Endothelial cell of umbilical vein (primary cell): ENCODE results near the gene MTG1. TPM values are rescaled to one million over a fixed set of nuclear protein-coding genes. Genes with fewer than 3 reads are reported as not detected.
"Not testable (repeated sequence)": the region's sequence is repeated elsewhere in the genome, so short reads cannot be mapped to it uniquely, and the experiment has no call there.

ENCODE experiments used
- BruUV-seq: library from RNA; stranded (reverse); fragments of 400-500 nt; replicated peaks from 2 replicates; lab custom pipeline; 2021; lab: Mats Ljungman, UMichigan
- CTCF ChIA-PET: fragments of 300-600, 350-600 bp; sonication (Branson Sonifier 250); formaldehyde crosslinking; loops from one replicate; lab custom pipeline; 2021; ENCODE audit warnings: antibody characterized with exemption, inconsistent platforms; lab: Charles Lee
- POLR2A ChIA-PET: fragments of 300-600, 350-600 bp; sonication (Branson Sonifier 250); formaldehyde crosslinking; loops from one replicate; lab custom pipeline; 2021; ENCODE audit warnings: antibody characterized with exemption, inconsistent platforms; lab: Charles Lee
- DNase-seq: peaks from one replicate; pipeline ENCODE4 v3.0.0-alpha.2; 2011; ENCODE audit warnings: low read depth, low spot score
- FAIRE-seq: peaks from 2 replicates; lab custom pipeline; 2011; peaks lifted over from hg19 to GRCh38; lab: Jason Lieb, UNC
- H2AFZ ChIP-seq: 2 replicates; pipeline ENCODE4 v1.6.0; 2012; ENCODE audit warnings: low read depth, low read length, control low read depth, inconsistent platforms
- H3K27ac ChIP-seq: 2 replicates; pipeline ENCODE4 v1.5.1; 2011; ENCODE audit warnings: low read depth, mild to moderate bottlenecking, control low read depth, low read length, moderate library complexity; ENCODE audit not compliant: insufficient read depth
- H3K27me3 ChIP-seq, 2 experiments: 2 replicates each; pipeline versions ENCODE4 v1.6.0 to v1.6.1; 2011; ENCODE audit warnings: low read length in 2 of 2, mixed read lengths in 1 of 2; ENCODE audit not compliant: control insufficient read depth in 2 of 2, insufficient read depth in 2 of 2
- H3K36me3 ChIP-seq, 2 experiments: 2 replicates in 1 of 2; 3 replicates in 1 of 2; pipeline ENCODE4 v1.5.1; 2011; ENCODE audit warnings: low read length in 2 of 2, mild to moderate bottlenecking in 1 of 2, moderate library complexity in 1 of 2; ENCODE audit not compliant: control insufficient read depth in 2 of 2, insufficient read depth in 2 of 2; ENCODE audit errors: extremely low read depth in 1 of 2
- H3K4me1 ChIP-seq: 3 replicates; pipeline ENCODE4 v1.5.1; 2011; ENCODE audit warnings: mild to moderate bottlenecking, low read length; ENCODE audit not compliant: control insufficient read depth, insufficient read depth; ENCODE audit errors: extremely low read depth
- H3K4me2 ChIP-seq: 2 replicates; pipeline ENCODE4 v1.6.1; 2011; ENCODE audit warnings: low read length, control low read depth, mixed read lengths; ENCODE audit not compliant: insufficient read depth
- H3K4me3 ChIP-seq, 3 experiments: fragments of 200-600 bp in 1 of 3; sonication (generic), shearing (Covaris generic) in 1 of 3; replicated peaks in 1 of 3; 2 replicates each; pipeline ENCODE4 v1.5.1; 2011 to 2016; ENCODE audit warnings: control low read depth in 3 of 3, low read length in 3 of 3, mild to moderate bottlenecking in 2 of 3, inconsistent platforms in 1 of 3, low read depth in 1 of 3, moderate library complexity in 1 of 3; ENCODE audit not compliant: insufficient read depth in 1 of 3
- H3K79me2 ChIP-seq: 2 replicates; pipeline ENCODE4 v1.6.0; 2012; ENCODE audit warnings: low read length, inconsistent platforms; ENCODE audit not compliant: control insufficient read depth, insufficient read depth
- H3K9ac ChIP-seq: replicated peaks from 2 replicates; pipeline ENCODE3; 2011; ENCODE audit warnings: low read length, control low read depth; ENCODE audit not compliant: insufficient read depth; ENCODE audit errors: extremely low read depth
- H3K9me1 ChIP-seq: replicated peaks from 3 replicates; pipeline ENCODE4 v1.6.0; 2011; ENCODE audit warnings: mild to moderate bottlenecking, low read length; ENCODE audit not compliant: control insufficient read depth, insufficient read depth; ENCODE audit errors: extremely low read depth
- H3K9me3 ChIP-seq: replicated peaks from 2 replicates; pipeline ENCODE4 v1.5.1; 2012; ENCODE audit warnings: low read length, inconsistent platforms; ENCODE audit not compliant: control insufficient read depth, insufficient read depth
- H4K20me1 ChIP-seq: replicated peaks from 2 replicates; pipeline ENCODE3; 2011; ENCODE audit warnings: mild to moderate bottlenecking, low read length; ENCODE audit not compliant: control insufficient read depth, insufficient read depth; ENCODE audit errors: extremely low read depth
- CTCF ChIP-seq, 2 donors: IDR thresholded peaks; 1 replicate in 1 of 2; 2 replicates in 1 of 2; pipeline ENCODE4 v1.5.1; 2011; ENCODE audit warnings: low read length in 2 of 2, mild to moderate bottlenecking in 2 of 2, moderate library complexity in 2 of 2, control low read depth in 1 of 2, inconsistent platforms in 1 of 2, low read depth in 1 of 2; ENCODE audit not compliant: insufficient read depth in 1 of 2; ENCODE audit errors: extremely low read depth in 1 of 2
- EZH2 ChIP-seq: IDR thresholded peaks from 2 replicates; pipeline ENCODE4 v1.6.1; 2012; ENCODE audit warnings: borderline replicate concordance, low read depth, mild to moderate bottlenecking, moderate library complexity, low read length, inconsistent platforms; ENCODE audit not compliant: severe bottlenecking
- FOS ChIP-seq: IDR thresholded peaks from 2 replicates; pipeline ENCODE4 v1.6.1; 2011; ENCODE audit warnings: mild to moderate bottlenecking, low read length, moderate library complexity, borderline replicate concordance; ENCODE audit not compliant: insufficient read depth
- GATA2 ChIP-seq: IDR thresholded peaks from 2 replicates; pipeline ENCODE4 v1.7.0; 2011; ENCODE audit warnings: low read depth, mild to moderate bottlenecking, moderate library complexity, mixed read lengths, low read length; ENCODE audit not compliant: insufficient read length, insufficient read depth
- JUN ChIP-seq: IDR thresholded peaks from 2 replicates; pipeline ENCODE4 v1.6.1; 2011; ENCODE audit warnings: borderline replicate concordance, low read depth; ENCODE audit not compliant: insufficient read length, insufficient read depth
- MAX ChIP-seq: IDR thresholded peaks from 2 replicates; pipeline ENCODE4 v1.6.1; 2011; ENCODE audit not compliant: insufficient read depth, insufficient read length
- MYC ChIP-seq: IDR thresholded peaks from one replicate; pipeline ENCODE4 v1.6.1; 2011; ENCODE audit warnings: mild to moderate bottlenecking, low read depth, low read length
- POLR2A ChIP-seq: IDR thresholded peaks from 2 replicates; pipeline ENCODE4 v1.6.1; 2012; ENCODE audit warnings: low read depth, mild to moderate bottlenecking, control low read depth, low read length
- POLR2AphosphoS5 ChIP-seq: IDR thresholded peaks from 2 replicates; pipeline ENCODE4 v1.6.1; 2012; ENCODE audit warnings: low read depth, mild to moderate bottlenecking, control low read depth, low read length, moderate library complexity; ENCODE audit not compliant: insufficient read depth
- dilution Hi-C: fragments of 300-500 bp; cut with MboI; formaldehyde crosslinking; loops from one replicate; pipeline ENCODE4 v1.15.0; 2019; ENCODE audit warnings: low sequenced_read_pairs; ENCODE audit not compliant: extremely low pct_ligation_motif_present
- intact Hi-C: fragments of 100-400 bp; cut with micrococcal nuclease; formaldehyde crosslinking; loops from one replicate; pipeline ENCODE4 v1.10.0; 2022
- polyA plus RNA-seq, 4 experiments: library from polyadenylated mRNA; depleted of rRNA in 3 of 4; stranded (reverse) in 3 of 4; unstranded in 1 of 4; fragments of >200 nt; gene quantifications; 2 replicates each; pipeline versions ENCODE4 v1.2.1 to v1.2.3, GENCODE V29; 2011 to 2012; ENCODE audit warnings: missing spikeins in 1 of 4
- total RNA-seq: library from RNA; stranded (reverse); gene quantifications from 2 replicates; pipeline ENCODE4 v1.2.3, GENCODE V29; 2021

Gene MTG1
- total and polyA plus RNA-seq, 2 donors (not counting 3 experiments of a cell fraction or from before 2014, with no cell fraction given) = 66.5 to 91.6 TPM

GRCh38 chr10:133375357-133376115, 18.4 kb upstream of the MTG1 start:
- dilution Hi-C loops = no loop called here
- BruUV-seq = no TSS peak
- no peak for FAIRE-seq

GRCh38 chr10:133376183-133376582, 17.8 kb upstream of the MTG1 start:
- CTCF ChIA-PET, H4K20me1 ChIP-seq, H2AFZ ChIP-seq, H3K27ac ChIP-seq, H3K4me2 ChIP-seq, intact Hi-C loops, BruUV-seq, H3K27me3 ChIP-seq, H3K9ac ChIP-seq, POLR2A ChIA-PET, H3K79me2 ChIP-seq, FAIRE-seq, dilution Hi-C loops, H3K9me1 ChIP-seq, H3K9me3 ChIP-seq, H3K4me3 ChIP-seq, DNase-seq, H3K36me3 ChIP-seq: not testable (repeated sequence)
- peaks cover 14% of the 10 kb centered on the region for H3K4me1 ChIP-seq

More at GRCh38 chr10:133375357-133376115, 18.4 kb upstream of the MTG1 start:
- no peak for DNase-seq
- H3K4me3 ChIP-seq = no peak overlapping the region
- H2AFZ ChIP-seq = no peak overlapping the region
- peaks cover 14% of the 10 kb centered on the region for H3K4me1 ChIP-seq
- H3K36me3 ChIP-seq = no peaks in the 10 kb centered on the region
- CTCF ChIA-PET = no interaction called here
- intact Hi-C loops = no loop called here
- H3K9me1 ChIP-seq = no peaks in the 10 kb centered on the region
- no peak overlapping the region for H3K4me2 ChIP-seq
- no peaks in the 10 kb centered on the region for H4K20me1 ChIP-seq
- no peak overlapping the region for H3K27ac ChIP-seq
- H3K9me3 ChIP-seq = no peaks in the 10 kb centered on the region
- no peak for TF ChIP-seq CTCF (IDR thresholded peaks at IDR 0.05; ENCODE audit: extremely low read depth in 1 of 2, insufficient read depth in 1 of 2, low read depth in 1 of 2, low read length in 2 of 2)
- no peak for TF ChIP-seq JUN
- TF ChIP-seq GATA2 = no peak
- TF ChIP-seq MAX = no peak
- no peak for TF ChIP-seq MYC
- no peak for TF ChIP-seq FOS
- TF ChIP-seq POLR2A = no peak
- TF ChIP-seq EZH2 = no peak
- no peak for TF ChIP-seq POLR2AphosphoS5
- POLR2A ChIA-PET = no interaction called here
- H3K79me2 ChIP-seq = peaks cover 2% of the 10 kb centered on the region
- H3K27me3 ChIP-seq = no peaks in the 10 kb centered on the region
- no peak overlapping the region for H3K9ac ChIP-seq
